Progenitor cell of endocrine pancreas (in vitro differentiated cells): Measurements from ENCODE around the gene NCBP3. TPM values are rescaled to one million over a fixed set of nuclear protein-coding genes. Genes with fewer than 3 reads are reported as not detected.
"Not testable (repeated sequence)": the region's sequence is repeated elsewhere in the genome, so short reads cannot be mapped to it uniquely, and the experiment has no call there.

Experiments used
- DNase-seq: peaks from one replicate; pipeline ENCODE4 v3.0.0; 2021; ENCODE audit warnings: low spot score; ENCODE audit not compliant: unreplicated experiment
- H3K27ac Mint-ChIP-seq: 2 replicates; pipeline ENCODE4 v1.8.0; 2021; ENCODE audit warnings: mild to moderate bottlenecking, moderate library complexity, mixed read lengths
- H3K27me3 Mint-ChIP-seq: 2 replicates; pipeline ENCODE4 v1.8.0; 2021; ENCODE audit warnings: mixed read lengths
- H3K36me3 Mint-ChIP-seq: 2 replicates; pipeline ENCODE4 v1.8.0; 2022; ENCODE audit warnings: mixed read lengths; ENCODE audit not compliant: insufficient read depth
- H3K4me1 Mint-ChIP-seq: 2 replicates; pipeline ENCODE4 v1.8.0; 2021; ENCODE audit warnings: low read depth, mixed read lengths
- H3K4me3 Mint-ChIP-seq: 2 replicates; pipeline ENCODE4 v1.8.0; 2021; ENCODE audit warnings: low read depth, mild to moderate bottlenecking, moderate library complexity, mixed read lengths
- H3K9me3 Mint-ChIP-seq: 2 replicates; pipeline ENCODE4 v1.8.0; 2021; ENCODE audit warnings: low read depth, mixed read lengths
- total RNA-seq: library from RNA; stranded (reverse); gene quantifications from 2 replicates; pipeline ENCODE4 v1.2.1, GENCODE V29; 2021
- TF ChIP-seq, protein P1 (sequence below): fragments of 200-600 bp; sonication (generic); IDR thresholded peaks from one replicate; pipeline ENCODE4 v1.5.0; 2021; ENCODE audit warnings: antibody characterized with exemption, mild to moderate bottlenecking; ENCODE audit not compliant: unreplicated experiment

NCBP3 gene
- total RNA-seq, 1 donor from 2014 or later = 90.9 TPM

DNA sequence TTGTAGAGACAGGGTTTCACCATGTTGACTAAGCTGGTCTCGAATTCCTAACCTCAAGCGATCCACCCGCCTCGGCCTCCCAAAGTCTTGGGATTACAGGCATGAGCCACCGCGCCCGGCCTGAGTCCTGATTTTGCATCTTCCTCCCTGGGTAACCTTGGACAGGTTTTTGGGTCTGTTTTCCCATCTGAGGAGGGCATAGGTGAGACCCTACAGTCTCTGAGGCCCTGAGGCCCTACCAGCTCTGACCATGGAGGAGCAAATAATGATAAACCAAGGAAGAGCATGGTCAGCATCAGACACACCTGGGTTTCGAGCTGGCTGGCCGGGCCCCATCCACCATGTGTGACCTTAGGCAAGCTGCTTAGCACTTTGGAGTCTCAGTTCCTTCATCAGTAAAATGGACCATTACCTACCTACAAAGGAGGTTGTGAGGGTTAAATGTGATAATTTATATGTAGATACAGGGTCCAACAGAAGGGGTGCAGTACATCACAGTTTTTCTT lies 1.2 kb upstream of the NCBP3 start:
- Mint-ChIP-seq H3K4me3 (no peak overlapping the region), H3K27ac (peak overlapping the region; percentile 50), H3K27me3 (peaks cover 11% of the 10 kb centered on the region), H3K4me1 (peaks cover 11% of the 10 kb centered on the region), H3K9me3 (no peaks in the 10 kb centered on the region), H3K36me3 (peaks cover 7% of the 10 kb centered on the region)
- DNase-seq = no peak
- TF ChIP-seq, protein P1, sequence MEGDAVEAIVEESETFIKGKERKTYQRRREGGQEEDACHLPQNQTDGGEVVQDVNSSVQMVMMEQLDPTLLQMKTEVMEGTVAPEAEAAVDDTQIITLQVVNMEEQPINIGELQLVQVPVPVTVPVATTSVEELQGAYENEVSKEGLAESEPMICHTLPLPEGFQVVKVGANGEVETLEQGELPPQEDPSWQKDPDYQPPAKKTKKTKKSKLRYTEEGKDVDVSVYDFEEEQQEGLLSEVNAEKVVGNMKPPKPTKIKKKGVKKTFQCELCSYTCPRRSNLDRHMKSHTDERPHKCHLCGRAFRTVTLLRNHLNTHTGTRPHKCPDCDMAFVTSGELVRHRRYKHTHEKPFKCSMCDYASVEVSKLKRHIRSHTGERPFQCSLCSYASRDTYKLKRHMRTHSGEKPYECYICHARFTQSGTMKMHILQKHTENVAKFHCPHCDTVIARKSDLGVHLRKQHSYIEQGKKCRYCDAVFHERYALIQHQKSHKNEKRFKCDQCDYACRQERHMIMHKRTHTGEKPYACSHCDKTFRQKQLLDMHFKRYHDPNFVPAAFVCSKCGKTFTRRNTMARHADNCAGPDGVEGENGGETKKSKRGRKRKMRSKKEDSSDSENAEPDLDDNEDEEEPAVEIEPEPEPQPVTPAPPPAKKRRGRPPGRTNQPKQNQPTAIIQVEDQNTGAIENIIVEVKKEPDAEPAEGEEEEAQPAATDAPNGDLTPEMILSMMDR = no peak

DNA sequence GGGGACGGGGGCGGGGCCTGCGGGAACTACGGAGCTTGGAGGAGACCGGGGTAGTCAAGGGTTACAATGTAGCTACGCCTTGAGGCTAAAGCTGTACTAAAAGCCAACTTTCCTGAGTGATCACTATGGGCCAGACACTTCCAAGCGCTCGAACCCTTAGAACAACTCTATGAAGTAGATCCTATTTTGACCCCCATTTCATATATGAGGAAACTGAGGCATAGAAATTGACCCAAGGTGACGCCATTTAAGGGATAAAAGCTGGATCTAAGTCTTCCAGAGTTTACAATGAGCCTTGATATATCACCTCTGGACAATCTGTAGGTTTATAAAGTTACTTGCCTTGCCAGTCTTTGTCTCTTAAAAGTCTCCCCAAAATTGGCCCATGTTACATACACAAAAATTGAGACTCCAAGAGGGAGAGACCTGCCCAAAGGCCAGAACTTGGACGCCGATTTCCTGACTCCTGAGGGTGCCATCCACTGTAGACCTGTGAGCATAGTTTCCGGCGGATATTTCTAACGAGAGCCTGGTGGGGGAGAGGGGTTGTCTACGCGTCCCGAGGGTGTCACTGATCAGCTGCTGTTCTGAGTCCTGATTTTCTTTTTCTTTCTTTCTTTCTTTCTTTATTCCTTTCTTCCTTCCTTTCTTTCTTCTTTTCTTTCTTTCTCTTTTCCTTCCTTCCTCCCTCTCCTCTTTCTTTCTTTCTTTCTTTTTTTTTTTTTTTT lies 555 bp upstream of the NCBP3 start:
- Mint-ChIP-seq H3K36me3 (peaks cover 7% of the 10 kb centered on the region), H3K27ac (no peak overlapping the region), H3K9me3 (no peaks in the 10 kb centered on the region), H3K4me3 (peak overlapping the region; percentile 95), H3K4me1 (peaks cover 11% of the 10 kb centered on the region), H3K27me3 (peaks cover 5% of the 10 kb centered on the region)
- TF ChIP-seq, protein P1 = no peak
- DNase-seq = no peak

- TF ChIP-seq, protein P1 = no peak
- Mint-ChIP-seq H3K27ac (peak overlapping the region; percentile 97), H3K36me3 (peaks cover 12% of the 10 kb centered on the region), H3K9me3 (no peaks in the 10 kb centered on the region), H3K4me3 (peak overlapping the region; percentile 95), H3K27me3 (peaks cover 3% of the 10 kb centered on the region), H3K4me1 (peaks cover 11% of the 10 kb centered on the region)
- no peak for DNase-seq
Measured at GRCh38 chr17:3845291-3845620, 790 bp downstream of the NCBP3 start.

DNA sequence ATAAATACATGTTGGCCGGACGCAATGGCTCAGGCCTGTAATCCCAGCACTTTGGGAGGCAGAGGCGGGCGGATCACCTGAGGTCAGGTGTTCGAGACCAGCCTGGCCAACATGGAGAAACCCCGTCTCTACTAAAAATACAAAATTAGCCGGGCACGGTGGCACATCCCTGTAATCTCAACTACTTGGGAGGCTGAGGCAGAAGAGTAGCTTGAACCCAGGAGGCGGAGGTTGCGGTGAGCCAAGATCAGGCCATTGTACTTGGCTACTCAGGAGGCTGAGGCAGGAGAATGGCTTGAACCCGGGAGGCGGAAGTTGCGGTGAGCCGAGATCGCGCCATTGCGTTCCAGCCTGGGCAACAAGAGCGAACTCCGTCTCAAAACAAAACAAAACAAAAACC lies 1.5 kb downstream of the NCBP3 start:
- not testable (repeated sequence) for H3K27me3 Mint-ChIP-seq, H3K9me3 Mint-ChIP-seq, DNase-seq, H3K27ac Mint-ChIP-seq
- H3K4me3 Mint-ChIP-seq = peak overlapping the region; percentile 95
- H3K4me1 Mint-ChIP-seq = peaks cover 11% of the 10 kb centered on the region
- peaks cover 17% of the 10 kb centered on the region for H3K36me3 Mint-ChIP-seq

- TF ChIP-seq, protein P1 = peak; percentile 61
- Mint-ChIP-seq H3K9me3 (no peaks in the 10 kb centered on the region), H3K4me1 (peaks cover 11% of the 10 kb centered on the region), H3K36me3 (peaks cover 18% of the 10 kb centered on the region), H3K27me3 (no peaks in the 10 kb centered on the region), H3K27ac (peak overlapping the region; percentile 84), H3K4me3 (peak overlapping the region; percentile 95)
- no peak for DNase-seq
Measured at GRCh38 chr17:3843935-3844516, 2.0 kb downstream of the NCBP3 start.
